Measurements from ENCODE around the gene TLE3.

GRCh38 chr15:70050441-70050840 is 47.3 kb downstream of the TLE3 start:
- TF ChIP-seq CTCF (optimal IDR thresholded peaks at IDR 0.05 in 1 of 3, IDR thresholded peaks at IDR 0.05 in 1 of 3, conservative IDR thresholded peaks at IDR 0.05 in 1 of 3; ENCODE audit: extremely low read depth in 1 of 3, insufficient read depth in 2 of 3, low read length in 3 of 3) = no peak
- TF ChIP-seq EZH2 (IDR thresholded peaks at IDR 0.05; ENCODE audit: low read length) = no peak
